Activated T-cell treated with anti-CD3 and anti-CD28 coated beads for 4 hours (primary cell): ENCODE results near the gene GASK1A.

Experiments used
- DNase-seq: peaks from one replicate; pipeline ENCODE4 v3.0.0-alpha.2; 2020

The GASK1A gene

DNA sequence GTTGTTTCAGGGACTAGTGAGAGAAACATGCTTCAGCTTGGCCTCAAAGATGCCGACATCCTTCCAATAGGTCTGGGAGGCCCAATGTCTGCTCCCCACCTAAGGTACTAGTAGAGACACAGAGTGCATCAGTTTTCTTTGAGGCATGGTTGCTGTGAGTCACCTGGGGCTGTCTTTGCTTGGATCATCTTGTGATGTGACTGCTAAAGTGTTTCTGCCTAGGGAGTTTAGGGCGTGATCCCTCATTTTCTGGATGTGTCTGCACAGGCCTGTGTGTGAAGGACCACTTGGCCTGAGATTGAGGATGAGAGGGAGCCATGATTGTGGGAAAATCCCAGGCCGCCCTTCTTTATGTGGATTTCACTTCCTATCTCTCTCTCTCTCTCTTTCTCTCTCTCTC is 4.8 kb downstream of the GASK1A start:
- DNase-seq, result no peak

DNA sequence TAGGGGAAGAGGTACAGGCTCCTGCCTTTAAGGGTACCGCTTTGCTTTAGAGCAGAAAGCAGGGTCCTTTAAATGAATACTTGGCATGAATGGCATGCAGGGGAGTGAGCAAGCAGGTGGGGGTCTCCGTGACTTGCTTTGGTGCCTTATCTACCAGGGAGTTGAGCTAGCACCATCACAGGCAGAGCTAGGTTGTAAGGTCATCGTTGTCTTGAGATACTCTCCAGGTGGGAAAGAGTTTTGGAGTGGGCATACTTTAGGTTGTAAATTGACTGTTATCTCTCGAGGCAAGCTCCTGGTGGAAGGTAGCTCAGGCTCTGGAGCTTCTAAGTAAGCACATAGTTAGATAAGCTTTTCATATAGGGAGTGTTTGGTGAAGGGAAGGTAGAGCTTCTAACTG is 5.6 kb downstream of the GASK1A start:
- DNase-seq, result no peak

DNA sequence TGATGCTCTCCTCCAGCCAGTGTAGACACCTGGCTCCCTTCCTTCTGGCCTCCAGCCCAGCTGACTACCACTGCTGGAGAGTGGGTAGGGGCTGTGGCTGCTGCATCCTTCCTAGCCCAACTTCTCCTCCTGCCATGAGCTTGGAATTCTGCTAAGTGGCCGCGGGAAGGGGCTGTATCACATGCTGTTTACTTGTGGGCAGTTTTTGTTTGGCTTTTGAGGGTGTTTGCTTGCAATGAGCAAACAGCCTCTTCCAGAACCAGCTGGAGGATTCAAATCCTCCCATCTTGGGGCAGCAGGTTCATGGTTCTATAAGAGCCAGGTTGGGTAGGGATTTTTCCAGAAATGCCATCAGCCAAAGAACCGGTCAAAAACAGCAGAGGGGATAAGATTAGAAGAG is 9.0 kb downstream of the GASK1A start:
- no peak for DNase-seq

DNA sequence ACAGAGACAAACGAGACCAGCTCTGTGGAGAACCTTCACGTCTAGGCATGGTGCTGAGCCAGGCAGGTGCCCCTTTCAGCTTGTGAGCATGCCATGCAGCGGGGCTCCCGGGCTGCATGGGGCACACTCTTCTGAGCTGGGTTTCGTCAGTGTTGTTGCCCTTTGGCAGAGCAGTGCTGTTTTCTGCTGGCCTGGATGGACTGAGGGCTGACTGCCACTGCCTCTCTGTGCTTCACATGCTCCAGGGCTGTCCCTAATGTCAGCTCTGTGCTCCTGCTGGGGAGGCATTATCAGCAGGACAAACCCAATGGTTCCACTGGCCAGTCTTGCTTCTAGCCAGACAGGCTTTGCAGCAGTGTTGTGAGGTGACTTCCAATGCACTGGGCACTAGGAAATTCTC is 9.5 kb downstream of the GASK1A start:
- no peak for DNase-seq

DNA sequence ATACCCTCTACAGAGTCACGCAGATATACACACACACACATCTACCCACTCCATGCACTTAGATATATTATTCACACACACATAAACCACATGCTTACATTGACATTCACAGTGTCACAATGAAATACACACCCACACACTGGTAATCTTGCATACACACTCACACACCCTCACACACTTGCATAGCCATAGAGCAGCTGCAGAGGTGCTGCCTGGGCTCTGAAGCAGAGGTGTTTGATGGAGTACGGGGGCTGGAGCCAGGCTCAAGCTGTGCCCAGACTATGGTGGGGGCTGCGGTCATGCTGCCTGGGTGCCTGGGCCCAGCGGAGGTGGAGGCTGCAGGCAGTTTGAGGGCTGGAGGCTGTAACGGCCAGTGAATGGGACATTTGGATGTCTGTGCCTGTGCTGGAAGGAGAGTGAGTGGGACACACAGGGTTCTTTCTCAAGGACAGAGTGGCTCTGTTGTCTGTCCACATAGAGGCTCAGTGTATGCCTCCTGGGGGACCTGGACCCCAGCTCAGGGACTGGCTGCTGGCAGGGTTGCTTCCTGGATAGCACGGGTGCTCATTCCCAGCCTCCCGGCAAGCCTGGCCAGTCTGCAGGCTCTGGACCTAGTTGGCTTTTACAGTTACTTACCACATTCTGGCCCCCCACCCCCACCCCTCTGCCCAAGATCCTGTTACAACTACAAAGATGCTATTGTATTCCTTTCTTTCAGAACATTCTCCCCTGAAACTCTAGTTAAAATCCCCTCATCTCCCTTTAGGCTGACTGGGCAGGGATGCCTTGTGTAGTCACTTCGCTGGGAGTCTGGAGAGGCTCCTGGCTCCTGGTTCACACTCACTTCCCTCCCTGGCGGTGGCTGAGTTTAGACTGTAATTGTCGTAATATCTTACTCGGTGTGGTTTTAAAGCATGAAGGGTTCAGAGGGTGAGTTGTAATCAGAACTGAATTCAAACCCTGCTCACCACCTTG is 12.5 kb downstream of the GASK1A start:
- no peak for DNase-seq

DNA sequence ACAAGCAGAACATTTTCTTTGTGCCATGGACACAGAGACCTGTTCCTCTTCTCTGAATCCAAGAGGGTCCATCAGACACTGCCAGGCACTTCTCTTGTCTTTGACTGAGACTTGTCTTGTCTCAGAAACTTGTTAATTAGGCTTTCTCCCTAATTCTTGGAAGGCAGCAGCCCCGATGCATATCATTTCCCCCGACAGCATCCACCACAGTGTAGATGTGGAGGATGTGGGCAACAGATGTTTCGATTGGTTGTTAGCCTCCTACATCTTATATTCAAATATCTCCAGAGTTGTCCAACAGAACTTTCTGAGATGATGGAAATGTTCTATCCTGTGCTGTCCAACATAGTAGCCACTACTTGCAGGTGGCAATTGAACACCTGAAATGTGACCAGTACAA is 15.5 kb downstream of the GASK1A start:
- no peak for DNase-seq

DNA sequence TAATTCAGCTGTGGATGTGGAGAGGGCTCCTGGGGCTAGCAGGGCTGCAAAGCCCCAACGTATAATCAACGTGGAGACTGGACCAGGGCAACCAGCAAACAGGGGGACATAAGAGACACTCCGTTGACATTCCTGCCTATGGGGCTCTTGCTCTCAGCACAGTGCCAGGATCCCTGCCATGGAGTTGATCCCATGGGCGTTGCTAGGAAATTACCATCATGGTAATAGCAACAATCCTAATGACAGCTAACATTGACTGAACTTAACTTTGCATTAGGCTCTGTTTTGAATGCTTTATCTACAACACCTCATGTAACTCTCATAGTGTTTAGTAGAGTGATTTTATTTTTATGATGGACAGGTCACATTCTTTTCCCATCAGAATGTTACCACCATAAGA is 16.9 kb downstream of the GASK1A start:
- no peak for DNase-seq

DNA sequence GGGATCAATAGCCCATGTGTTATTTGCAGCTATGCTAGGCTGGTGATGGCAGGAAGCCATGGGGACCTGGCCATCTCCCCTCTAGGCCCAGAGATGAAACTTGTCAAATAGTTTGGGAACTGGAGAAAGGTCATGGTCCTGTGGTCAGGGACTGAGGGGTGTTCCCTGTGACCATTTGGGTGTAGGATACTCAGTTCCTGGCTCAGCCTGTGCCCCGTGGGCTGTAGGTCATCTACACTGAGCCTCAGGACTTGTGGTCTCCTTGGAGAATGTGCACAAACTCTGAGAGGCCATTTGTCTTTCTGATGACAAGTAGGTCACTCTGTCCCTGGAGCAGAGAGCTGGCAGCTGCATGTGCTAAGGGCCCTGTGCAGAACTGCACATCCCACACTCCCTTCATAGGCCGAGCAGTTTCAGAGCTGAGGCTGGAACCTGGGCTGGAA is 17.5 kb downstream of the GASK1A start:
- DNase-seq, result no peak

DNA sequence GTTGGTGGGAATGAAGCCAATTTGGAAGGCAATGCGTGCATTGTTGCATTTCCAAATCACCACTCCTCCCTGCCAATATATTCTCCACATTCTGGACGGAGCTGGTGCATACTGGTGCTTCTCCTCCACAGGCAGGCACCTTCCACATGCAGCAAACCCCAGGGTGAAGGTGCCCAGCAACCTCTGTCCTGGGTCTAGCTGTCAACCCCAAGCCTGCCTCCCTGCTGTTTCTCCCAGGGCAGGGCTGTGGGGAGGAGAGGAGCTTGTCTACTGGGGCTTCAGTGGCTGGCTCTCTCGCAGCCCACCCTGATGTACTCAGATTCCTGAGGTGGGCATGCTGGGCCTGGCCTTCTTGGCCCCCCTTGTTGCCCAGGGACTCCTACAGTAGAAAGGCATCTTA is 20.1 kb downstream of the GASK1A start:
- DNase-seq, result no peak

DNA sequence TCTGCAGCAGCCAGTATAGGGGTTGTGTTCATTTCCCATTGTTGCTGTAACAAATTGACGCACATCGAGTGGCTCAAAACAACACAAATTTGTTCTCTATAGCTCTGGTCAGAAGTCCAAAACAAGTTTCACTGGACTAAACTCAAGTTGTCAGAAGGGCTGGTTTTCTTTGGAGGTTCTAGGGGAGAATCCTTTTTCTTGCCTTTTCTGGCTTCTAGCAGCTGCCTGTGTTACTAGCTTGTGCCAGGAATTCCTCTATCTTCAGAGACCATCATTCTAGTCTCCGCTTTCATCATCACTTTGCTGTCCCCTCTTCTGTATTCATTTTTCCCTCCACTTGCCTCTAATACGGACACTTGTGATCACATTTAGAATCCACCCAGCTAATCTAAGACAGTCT is 20.5 kb downstream of the GASK1A start:
- no peak for DNase-seq

DNA sequence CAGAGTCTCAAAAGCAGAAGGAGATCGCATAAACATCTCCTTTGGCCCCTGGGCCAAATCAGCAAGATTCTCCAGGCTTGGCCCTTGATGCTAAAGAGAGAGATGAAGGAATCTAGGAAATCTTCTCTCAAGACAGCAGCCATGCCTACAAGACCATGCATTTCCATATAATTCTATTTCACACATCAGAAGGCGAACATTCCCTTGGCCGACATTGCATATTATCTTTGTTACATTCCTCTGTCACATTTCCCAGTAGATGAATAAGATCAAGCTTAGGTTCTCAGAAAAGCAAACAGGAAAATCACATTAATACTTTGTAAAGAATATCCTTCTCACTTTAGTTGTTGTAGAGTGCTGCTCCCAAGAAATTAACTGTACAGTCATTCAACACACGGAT is 21.3 kb downstream of the GASK1A start:
- no peak for DNase-seq

DNA sequence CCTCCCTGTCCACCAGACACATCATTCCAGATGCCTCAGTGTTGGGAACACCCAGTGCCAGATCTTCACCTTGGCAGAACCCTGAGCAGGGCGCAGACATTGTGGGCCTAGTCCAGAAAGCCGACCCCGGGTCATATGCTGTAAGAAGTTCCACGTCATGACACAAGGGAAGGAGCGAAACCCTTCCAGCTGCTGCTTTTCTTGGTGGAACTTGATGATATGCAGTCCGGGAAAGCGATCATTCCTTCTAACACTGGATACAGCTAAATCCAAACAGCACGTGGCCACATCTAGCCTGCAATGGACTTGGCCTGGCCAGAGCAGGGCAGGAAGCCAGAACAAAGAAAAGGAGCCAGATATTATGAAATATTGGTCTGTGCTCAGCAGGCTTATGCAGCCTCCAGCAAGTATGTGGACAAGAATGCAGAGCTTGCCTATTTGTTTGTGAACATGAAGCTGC is 22.0 kb downstream of the GASK1A start:
- no peak for DNase-seq

DNA sequence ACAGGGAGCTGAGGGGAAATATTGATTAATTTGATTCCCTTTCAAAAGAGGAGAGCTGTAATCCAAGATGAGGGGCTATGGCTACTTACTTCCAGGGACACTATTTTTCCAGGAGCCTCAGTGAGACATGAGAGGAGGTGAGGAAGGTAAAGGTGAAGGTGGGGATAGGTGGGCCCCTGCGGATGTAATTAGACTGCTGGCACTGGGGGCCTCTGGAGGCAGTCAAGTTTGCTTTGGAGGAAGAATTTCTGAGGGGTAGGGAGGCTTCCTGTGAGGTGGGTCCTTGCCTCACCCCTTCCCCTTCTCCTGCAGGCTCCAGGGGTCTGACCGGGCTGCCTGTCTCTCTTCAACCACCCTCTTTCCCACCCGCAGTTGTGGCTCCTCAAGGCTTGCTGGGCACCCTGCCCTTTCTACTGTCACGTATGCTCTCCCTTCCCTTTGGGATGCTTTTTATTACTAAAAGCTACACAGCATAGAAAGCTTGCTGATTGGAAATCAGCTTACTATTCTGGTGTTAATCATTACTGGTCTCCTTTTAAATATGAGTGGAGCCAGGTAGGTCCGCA is 22.5 kb downstream of the GASK1A start:
- DNase-seq, result no peak

DNA sequence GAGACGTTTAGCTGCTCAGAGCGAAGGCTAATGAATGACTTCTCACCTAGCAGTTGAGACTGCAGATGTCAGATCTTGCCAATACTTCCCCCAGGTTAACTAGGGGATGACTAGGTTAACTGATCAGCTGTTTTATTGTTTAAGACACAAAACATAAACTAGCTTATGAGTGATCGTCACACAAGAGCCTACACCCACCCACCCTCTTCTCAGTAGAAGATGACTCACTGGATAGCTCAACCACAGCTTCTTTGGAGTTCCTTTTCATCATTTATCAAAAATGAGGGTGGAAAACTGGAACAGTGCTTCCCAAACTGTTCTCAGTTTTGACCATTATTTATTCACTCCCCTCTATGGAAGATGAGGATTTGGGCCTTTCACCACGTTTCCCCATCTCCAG is 25.2 kb downstream of the GASK1A start:
- DNase-seq, result no peak

DNA sequence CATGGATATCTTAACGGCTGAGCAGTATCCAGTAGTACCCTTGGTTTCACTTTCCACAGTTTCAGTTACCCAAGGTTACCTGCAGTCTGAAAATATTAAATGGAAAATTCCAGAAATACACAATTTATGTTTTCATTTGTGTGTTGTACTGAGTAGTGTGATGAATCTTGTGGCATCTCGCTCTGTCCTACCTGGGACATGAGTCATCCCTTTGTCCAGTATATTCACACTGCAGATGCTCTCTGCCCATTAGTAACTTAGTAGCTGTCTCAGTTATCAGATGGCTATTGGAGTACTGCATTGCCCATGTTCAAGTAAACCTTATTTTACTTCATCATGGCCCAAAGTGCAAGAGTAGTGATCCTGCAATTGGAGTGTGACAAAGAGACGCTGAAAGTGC is 26.1 kb downstream of the GASK1A start:
- DNase-seq, result no peak

DNA sequence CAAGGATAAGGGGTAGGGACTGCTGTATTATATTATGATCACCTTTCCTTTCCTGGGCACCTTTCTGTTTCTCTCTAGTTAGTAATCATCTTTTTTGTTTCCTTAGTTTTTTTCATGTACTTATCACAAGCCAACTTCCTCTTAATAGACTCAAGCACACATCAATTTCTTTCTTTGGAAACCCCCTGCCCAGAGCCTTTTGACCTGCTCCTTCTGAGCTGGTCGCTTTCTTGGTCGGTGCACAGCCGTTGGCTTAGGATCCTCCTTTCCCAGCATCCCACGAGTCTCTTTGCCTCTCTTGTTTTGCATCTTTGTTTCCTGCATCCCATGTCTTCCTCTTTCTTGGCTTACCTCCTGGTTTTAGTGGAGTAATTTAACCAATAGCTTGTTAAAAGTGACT is 26.9 kb downstream of the GASK1A start:
- DNase-seq, result no peak

DNA sequence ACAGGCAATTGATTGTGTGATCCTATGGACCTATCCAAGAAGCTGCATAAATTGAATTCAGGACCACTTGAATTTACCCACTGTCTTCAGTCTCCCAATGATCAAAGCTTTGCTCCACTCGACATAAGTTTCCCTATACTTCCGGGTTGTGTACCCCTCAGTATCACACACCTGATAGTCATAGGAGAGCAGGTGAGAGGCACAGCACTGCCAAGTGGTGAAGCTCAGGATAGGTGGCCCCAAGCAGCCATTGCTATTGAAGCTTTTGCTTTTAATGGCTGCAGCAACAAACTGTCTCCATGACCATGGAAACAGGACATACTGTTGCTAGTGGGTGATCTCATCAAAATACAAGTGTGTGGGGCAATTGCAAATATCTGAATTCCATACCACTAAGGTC is 27.7 kb downstream of the GASK1A start:
- no peak for DNase-seq

DNA sequence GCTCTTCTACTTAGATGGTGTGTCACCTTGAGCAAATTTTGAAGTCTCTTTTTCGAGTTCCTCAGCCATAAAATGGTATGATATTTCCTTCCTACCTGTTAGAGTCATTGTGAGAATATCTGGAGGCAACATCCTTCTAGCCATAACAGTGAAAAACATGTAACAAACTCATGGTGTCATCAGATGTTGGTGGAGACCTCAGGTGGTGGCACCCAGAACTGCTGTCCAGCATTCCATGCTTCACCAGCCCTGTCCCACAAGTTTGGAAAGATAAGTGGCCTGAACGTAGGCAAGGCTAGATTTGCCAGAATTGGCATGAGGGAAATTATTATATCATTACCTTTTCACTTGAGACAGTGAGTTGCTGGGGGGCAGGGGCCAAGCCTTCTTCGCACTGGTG is 30.4 kb downstream of the GASK1A start:
- no peak for DNase-seq

DNA sequence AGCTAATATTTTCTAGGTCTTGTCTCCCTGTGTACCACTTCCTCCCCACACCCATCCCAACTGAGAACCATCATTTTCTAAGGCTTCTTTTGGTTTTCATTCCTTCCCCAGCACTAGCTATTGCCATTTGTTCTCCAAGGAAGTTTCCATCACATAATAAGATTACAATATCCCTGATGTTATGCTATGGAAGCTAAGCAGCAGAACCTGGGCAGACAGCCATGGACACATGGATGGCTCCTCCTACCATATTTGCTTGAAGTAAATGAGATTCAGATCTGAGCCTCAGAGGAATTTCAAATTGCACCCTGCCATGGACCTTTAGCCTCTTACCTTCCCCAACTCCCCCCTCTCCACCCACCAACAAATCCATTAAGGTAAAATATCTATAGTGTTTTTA is 31.5 kb downstream of the GASK1A start:
- DNase-seq, result no peak

DNA sequence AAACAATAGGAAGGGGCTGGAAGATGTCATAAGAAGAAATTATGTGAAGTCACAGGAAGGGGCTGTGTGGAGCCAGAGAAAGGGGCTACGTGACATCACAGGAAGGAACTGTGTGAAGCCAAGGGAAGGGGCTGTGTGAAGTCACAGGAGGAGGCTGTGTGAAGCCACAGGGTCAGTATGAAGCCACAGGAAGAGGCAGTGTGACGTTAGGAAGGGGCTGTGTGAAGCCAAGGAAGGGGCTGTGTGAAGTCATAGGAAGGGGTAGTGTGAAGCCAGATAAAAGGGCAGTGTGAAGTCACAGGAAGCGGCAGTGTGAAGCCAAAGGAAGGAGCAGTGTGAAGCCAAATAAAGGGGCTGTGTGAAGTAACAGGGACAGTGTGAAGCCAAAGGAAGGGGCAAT is 32.5 kb downstream of the GASK1A start:
- no peak for DNase-seq

DNA sequence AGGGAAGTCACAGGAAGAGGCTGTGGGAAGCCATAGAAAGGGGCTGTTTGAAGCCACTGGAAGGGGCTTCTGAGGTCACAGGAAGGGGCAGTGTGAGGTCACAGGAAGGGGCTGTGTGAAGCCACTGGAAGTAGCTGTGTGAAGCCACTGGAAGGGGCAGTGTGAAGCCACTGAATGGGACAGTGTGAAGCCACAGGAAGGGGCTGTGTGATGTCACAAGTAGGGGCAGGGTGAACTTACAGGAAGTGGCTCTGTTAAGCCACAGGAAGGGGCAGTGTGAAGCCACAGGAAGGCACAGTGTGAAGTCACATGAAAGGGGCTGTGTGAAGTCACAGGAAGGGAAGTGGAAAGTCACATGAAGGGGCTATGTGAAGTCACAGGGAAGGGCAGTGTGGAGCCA is 33.1 kb downstream of the GASK1A start:
- no peak for DNase-seq

DNA sequence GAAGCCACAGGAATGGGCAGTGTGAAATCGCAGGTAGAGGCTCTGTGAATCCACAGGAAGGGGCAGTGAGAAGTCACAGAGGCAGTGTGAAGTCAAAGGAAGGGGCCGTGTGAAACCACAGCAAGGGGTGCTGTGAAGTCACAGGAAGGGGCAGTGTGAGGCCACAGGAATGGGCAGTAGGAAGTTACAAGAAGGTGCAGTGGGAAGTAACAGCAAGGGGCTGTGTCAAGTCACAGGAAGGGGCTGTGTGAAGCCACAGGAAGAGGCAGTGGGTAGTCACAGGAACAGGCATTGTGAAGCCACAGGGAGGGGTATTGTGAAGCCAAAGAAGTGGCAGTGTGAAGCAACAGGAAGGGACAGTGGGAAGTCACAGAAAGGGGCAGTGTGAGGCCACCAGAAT is 34.1 kb downstream of the GASK1A start:
- DNase-seq, result no peak

DNA sequence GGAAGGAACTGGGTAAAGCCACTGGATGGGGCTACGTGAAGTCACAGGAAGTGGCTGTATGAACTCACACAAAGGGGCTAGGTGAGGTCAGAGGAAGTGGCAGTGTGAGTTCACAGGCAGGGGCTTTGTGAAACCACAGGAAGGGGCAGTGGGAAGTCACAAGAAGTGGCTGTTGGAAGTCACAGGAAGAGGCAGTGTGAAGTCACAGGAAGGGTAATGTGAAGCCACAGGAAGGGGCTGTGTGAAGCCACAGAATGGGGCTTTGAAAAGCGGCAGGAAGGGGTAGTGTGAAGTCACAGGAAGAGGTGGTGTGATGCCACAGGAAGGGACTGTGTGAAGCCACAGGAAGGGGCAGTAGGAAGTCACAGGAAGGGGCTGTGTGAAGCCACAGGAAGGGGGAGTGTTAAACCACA is 34.6 kb downstream of the GASK1A start:
- DNase-seq, result no peak

DNA sequence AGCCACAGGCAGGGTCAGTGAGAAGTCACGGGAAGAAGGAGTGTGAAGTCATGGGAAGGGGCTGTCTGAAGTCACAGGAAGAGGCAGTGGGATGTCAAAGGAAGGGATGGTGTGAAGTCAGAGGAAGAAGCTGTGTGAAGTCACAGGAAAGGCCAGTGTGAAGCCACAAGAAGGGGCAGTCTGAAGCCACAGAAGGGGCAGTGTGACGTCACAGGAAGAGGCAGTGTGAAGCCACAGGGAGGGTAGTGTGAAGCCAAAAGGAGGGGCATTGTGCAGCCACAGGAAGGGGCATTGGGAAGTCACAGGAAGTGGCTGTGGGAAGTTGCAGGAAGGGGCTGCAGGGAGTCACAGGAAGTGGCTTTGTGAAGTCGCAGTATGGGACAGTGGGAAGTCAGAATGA is 35.1 kb downstream of the GASK1A start:
- DNase-seq, result no peak

DNA sequence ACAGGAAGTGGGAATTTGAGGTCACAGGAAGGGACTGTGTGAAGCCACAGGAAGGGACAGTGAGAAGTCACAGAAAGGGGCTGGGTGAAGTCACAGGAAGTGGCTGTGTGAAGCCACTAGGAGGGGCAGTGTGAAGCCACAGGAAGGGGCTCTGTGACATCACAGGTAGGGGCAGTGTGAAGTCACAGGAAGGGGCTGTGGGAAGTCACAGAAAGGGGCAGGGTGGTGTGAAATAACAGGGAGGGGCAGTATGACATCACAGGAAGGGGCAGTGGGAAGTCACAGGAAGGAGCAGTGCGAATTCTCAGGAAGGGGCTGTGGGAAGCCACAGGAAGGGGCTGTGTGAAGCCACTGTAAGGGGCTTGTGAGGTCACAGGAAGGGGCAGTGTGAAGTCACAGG is 35.8 kb downstream of the GASK1A start:
- no peak for DNase-seq
